Stimulated activated CD4-positive, alpha-beta T cell treated with anti-CD3 and anti-CD28 coated beads, Interleukin-15, amount 100 ng/mL, for 48 hours (primary cell): ENCODE results near the gene SULT1A3.
"Not testable (repeated sequence)": the region's sequence is repeated elsewhere in the genome, so short reads cannot be mapped to it uniquely, and the experiment has no call there.

Experiments used
- DNase-seq, 2 donors: peaks; one replicate each; pipeline ENCODE4 v3.0.0-alpha.2; 2020; ENCODE audit warnings: low read depth in 2 of 2

SULT1A3 gene

DNA sequence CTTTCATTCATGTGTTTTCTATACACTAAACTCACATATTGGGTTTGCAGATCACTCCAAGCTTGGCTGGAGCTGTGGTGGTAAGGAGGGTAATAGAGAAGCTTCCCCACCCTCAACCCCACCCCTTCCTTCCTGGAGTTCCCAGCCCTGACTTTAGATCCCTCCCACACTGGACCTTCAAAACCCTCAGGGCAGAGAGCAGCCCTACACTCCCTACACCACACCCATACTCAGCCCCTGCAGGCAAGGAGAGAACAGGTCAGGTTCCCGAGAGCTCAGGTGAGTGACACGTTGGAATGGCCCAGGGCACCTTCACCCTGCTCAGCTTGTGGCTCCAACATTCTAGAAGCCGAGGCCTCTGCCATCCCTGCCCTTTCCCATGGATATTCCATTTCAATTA, at the start of gene SULT1A3:
Gene SULT1A3 (plus strand): TSS at position 207 of the 400 bp plus-strand sequence. CDS start 1,474 bp downstream, outside the sequence.
- not testable (repeated sequence) for DNase-seq

DNA sequence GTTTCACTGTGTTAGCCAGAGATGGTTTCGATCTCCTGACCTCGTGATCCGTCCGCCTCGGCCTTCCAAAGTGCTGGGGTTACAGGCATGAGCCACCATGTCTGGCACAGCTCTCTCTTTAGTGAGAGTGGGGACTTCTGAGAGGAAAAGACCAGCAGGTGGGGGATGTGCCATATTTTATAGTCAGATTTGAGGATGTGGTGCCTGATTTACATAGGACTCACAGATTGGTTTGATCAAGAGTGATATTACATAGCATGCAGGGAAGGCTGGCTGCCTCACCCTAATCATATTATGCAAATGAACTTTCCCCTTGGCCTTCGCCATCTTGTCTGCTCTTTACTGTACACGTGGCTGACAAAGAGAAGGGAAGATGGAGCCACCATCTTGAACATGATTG, 48.0 kb upstream of the SULT1A3 start:
- DNase-seq, result no peak

DNA sequence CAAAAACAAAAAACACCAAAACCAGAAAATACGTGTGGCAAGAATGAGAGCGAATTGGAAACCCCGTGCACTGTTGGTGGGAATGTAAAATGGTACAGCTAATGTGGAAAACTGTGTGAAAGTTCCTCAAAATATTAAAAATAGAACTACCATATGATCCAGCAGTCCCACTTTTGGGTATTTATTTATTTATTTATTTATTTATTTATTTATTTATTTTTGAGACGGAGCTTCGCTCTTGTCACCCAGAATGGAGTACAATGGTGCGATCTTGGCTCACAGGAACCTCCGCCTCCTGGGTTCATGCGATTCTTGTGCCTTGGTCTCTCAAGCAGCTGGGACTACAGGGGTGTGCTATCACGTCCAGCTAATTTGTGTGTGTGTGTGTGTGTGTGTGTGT, 46.5 kb upstream of the SULT1A3 start:
- no peak for DNase-seq

DNA sequence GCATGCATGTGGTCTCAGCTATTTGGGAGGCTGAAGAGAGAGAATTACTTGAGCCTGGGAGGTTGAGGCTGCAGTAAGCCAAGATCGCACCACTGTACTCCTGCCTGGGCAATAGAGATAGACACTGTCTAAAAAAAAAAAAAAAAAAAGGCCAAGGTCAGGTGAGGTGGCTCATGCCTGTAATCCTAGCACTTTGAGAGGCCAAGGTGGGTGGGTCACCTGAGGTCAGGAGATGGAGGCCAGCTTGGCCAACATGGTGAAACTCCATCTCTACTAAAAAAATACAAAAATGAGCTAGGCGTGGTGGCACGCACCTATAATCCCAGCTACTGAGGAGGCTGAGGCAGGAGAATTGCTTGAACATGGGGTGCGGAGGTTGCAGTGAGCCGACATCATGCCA, 43.9 kb upstream of the SULT1A3 start:
- no peak for DNase-seq

DNA sequence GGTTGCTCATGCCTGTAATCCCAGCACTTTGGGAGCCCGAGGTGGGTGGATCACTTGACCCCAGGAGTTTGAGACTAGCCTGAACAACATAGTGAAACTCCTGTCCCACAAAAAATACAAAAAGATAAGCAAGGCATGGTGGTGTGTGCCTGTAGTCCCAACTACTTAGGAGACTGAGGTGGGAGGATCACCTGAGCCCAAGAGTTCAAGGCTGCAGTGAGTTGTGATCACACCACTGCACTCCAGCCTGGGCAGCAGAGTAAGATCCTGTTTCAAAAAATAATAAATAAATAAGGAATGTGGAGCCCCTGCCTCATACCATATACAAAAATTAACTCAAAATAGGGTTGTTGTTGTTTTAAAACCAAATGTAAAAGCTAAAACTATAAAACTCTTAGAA, 41.8 kb upstream of the SULT1A3 start:
- no peak for DNase-seq

DNA sequence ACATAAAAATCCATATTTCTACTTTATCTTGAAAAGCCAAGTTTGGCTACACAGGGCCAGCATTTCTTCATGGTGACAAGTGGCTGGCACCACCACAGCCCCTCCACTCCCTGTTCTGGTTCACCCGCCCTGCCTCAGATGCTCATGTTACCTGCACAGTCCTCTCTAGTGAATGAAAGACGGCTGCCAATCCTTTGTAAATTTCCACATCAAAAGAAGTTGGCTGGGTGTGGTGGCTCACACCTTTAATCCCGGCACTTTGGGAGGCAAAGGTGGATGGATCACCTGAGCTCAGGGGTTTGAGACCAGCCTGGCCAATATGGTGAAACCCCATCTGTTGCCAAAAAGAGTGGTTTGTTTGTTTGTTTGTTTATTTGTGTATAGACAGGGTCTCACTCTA, 35.5 kb upstream of the SULT1A3 start:
- no peak for DNase-seq

DNA sequence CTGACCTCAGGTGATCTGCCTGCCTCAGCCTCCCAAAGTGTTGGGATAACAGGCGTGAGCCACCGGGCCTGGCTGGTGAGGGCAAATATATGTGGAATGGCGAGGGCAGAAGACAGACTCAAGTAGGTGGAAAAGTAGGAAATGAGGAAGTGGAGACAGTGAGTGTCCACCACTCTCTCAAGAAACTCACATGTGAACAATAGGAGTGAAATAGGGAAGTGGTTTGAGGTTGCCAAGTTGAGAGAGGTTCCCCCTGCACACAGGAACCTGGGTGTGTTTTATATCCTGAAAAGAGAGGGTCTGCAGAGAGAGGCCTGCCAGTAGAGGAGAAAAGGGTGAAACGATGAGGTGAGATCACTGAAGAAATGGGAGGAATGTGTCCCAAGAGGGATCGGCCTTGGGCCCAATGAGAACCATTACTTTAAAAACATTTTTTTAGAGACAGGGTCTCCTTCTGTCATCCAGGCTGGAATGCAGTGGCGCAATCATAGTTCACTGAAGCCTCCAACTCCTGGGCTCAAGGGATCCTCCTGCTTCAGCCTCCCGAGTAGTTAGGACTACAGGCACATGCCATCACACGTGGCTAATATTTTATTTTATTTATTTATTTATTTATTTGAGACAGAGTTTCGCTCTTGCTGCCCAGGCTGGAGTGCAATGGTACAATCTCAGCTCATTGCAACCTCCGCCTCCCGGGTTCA, 32.7 kb upstream of the SULT1A3 start:
- DNase-seq, result no peak

DNA sequence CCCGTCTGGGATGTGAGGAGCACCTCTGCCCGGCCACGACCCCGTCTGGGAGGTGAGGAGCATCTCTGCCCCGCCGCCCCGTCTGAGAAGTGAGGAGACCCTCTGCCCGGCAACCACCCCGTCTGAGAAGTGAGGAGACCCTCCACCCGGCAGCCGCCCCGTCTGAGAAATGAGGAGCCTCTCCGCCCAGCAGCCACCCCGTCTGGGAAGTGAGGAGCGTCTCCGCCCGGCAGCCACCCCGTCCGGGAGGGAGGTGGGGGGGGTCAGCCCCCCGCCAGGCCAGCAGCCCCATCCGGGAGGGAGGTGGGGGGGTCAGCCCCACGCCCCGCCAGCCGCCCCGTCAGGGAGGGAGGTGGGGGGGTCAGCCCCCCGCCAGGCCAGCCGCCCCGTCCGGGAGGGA, 30.3 kb upstream of the SULT1A3 start:
- not testable (repeated sequence) for DNase-seq

DNA sequence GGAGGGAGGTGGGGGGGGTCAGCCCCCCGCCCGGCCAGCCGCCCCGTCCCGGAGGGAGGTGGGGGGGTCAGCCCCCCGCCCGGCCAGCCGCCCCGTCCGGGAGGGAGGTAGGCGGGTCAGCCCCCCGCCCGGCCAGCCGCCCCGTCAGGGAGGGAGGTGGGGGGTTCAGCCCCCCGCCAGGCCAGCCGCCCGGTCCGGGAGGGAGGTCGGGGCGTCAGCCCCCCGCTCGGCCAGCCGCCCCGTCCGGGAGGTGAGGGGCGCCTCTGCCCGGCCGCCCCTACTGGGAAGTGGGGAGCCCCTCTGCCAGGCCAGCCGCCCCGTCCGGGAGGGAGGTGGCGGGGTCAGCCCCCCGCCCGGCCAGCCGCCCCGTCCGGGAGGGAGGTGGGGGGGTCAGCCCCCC, 29.6 kb upstream of the SULT1A3 start:
- not testable (repeated sequence) for DNase-seq

DNA sequence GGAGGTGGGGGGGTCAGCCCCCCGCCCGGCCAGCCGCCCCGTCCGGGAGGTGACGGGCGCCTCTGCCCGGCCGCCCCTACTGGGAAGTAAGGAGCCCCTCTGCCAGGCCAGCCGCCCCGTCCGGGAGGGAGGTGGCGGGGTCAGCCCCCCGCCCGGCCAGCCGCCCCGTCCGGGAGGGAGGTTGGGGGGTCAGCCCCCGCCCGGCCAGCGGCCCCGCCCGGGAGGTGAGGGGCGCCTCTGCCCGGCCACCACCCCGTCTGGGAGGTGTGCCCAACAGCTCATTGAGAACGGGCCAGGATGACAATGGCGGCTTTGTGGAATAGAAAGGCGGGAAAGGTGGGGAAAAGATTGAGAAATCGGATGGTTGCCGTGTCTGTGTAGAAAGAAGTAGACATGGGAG, 28.9 kb upstream of the SULT1A3 start:
- DNase-seq, result not testable (repeated sequence)

DNA sequence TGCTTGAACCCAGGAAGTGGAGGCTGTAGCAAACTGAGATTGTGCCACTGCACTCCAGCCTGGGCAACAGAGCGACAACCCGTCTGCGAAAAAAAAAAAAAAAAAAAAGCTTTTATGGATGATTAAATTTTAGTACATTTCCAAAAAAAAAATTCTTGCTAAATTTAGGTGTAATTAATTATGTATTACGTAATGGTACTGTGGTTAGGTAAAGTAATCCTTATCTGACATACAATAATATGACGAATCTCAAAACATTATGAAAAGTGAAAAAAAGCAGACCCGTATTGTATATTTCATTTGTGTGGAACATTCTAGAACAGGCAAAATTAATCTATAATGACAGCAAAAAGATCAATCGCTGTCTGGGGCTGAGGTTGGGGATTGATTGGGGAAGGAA, 26.0 kb upstream of the SULT1A3 start:
- no peak for DNase-seq

DNA sequence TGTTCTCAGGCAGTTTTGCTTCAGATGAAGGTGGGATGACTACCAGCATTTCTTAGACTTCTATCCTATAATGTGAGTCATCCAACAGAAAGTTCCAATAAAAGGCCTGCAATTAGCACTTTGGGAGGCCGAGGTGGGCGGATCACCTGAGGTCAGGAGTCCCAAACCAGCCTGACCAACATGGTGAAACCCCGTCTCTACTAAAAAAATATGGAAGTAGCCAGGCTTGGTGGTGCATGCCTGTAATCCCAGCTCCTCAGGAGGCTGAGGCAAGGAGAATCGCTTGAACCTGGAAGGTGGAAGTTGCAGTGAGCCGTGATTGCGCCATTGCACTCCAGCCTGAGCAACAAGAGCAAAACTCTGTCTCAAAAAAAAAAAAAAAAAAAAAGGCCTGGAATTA, 22.2 kb upstream of the SULT1A3 start:
- DNase-seq, result not testable (repeated sequence)

DNA sequence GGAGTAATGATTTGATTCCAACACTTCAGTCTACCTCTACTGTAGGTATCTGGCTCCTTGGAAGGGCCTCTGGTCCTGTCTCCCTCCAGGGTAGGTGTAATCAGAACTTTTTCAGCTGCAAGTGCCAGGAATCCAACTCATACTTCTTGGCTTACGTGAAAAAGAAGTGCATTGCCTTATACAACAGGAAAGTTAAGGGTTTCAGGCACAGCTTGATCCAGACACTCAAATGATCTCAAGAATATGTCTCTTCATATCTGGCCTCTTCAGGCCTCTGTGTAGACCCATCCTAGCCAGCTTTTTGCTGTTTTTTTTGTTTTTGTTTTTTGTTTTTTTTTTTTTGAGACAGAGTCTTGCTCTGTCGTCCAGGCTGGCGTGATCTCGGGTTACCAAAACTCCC, 19.9 kb upstream of the SULT1A3 start:
- DNase-seq, result no peak

DNA sequence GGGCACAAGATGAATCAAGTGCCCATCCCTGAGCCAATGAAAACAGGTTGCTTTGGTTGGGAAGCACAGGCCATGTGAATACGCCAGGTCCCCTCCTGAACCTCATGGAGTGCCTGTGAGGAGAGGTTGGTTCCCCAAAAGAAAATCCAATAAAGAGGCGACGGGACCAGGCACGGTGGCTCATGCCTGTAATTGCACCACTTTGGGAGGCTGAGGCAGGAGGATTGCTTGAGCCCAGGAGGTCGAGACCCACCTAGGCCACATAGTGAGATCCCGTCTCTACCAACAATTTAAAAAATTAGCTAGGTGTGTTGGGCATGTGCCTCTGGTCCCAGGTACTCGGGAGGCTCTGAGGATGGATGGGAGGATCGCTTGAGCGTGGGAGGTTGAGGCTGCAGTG, 19.1 kb upstream of the SULT1A3 start:
- no peak for DNase-seq

DNA sequence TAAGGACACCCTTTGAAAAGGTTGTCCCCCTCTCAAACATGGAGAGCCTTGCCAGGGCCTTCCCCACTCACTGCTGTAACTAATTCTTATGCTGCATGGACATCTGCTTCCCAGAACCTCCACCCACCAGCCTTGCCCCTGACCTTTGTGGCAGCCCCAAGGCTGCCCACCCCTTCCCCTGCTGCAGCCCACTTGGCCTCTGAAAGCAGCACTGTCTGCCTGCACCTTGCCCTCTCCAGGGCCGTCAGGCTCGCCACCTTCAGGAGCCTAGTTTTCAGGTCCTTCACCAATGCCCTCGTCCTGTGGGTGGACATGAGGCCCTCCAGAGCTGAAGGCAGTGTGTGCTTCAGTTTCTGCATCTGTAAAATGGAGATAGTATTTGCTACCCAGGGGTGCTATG, 18.3 kb upstream of the SULT1A3 start:
- no peak for DNase-seq

DNA sequence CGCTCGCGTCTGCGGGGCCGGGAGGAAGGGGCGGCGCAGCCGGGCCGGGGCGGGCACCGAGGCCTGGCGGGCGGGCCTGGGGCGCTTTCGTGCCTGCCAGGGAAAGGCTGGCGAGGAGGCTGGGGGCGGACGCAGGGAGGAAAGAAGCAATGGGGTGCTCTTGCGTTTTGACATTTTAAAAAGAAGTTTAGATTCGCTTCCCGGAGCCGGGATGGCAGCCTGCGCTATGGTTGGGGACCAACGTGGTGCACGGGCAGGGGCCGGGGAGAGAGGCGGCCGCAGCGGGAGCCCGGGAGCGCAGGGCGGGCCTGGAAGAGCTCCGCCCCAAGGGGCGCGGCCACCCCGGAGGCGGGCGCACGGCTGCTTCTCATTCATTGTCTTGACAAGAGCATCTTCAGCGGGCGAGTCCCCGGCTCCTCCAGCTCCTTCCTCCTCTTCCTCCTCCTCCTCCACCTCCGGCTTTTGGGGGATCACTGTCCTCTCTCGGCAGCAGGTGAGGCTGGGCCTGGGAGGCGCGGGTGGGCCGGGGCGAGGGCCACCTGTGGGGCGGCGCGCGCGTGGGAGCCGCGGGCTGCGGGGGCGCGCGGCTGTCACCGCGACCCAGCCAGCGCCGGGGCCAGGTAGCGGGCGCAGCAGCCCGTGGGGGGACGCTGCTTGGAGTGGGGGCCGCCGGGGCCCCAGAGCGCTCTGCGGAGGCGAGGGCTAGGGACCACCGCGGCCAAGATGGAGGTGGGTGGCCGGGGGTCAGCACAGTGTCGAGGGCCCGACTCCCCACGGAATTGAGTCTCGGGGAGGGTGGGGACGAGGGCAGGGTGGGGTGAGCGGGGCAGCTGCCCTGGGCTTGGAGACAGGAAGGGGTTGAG, 15.6 kb upstream of the SULT1A3 start, which contains the start of gene CORO1A:
Gene CORO1A (plus strand): TSS at position 370 of the 863 bp plus-strand sequence. CDS start 1,608 bp downstream, outside the sequence.
- peak; percentile 79 to 82 for DNase-seq

DNA sequence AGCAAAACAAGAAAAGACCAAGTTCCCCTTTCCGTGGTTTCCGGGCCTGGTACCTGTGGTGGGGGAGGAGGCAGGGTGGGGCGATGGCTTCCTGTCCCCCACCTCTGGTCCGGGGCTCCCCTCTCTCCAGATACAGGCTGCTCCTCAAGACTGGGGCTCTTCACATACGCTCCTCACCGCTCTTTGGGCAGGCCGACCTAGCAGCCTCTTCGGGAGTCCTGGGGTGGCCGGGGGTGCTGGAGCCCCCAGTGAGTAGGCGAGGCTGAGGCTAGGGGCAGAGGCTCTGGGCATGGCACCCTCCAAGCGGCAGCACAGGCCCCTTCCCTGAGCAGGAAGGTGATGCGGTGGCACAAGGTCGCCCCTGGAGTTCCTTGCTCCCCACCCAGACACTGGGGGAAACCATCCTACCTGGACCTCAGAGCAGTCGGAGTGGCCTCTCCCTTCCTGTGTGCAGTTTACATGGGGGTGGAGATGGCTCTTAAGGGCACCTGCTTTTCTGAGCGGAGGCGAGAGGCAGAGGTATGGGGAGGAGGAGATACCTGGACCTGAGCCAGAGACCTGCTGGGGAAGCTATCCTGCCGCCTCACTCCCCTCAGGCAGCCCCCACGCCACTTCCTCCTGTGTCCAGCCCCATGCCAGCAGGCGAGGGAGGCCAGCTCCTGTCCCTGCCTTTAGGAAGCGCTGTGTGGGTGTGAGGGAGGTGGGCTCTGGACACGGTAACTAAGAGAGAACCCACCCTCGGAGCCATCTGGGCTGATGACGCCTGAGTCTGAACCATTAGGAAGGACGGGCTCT, 14.8 kb upstream of the SULT1A3 start:
- peak; percentile 51 to 58 for DNase-seq

DNA sequence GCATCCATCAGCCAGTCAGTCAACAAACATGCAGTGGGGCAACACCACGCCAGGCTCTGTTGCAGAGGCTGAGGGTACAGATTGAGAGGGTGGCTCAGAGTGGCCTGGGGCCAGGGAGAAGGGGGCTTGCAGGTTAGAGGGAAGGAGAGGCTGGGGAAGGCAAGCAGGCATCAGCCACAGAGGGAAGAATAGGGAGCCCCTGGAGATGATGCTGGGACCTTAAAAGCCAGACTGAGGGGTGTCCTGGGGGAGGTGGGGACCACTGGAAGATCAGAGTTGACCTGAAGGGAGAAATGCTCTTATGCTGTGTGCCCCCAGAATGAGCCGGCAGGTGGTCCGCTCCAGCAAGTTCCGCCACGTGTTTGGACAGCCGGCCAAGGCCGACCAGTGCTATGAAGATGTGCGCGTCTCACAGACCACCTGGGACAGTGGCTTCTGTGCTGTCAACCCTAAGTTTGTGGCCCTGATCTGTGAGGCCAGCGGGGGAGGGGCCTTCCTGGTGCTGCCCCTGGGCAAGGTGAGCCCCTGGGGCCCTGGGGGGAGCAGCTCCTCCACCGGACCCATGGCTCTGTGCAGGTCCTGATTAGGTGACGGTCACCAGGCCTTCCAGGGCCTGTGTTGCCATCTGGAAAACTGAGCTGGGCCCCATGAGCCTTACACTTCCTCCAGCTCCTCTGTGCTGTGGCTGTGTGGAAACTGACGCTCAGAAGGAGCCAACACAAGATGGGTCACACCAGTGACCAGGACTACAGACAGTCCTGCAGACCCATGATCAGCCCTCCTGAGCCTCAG, 14.0 kb upstream of the SULT1A3 start:
- DNase-seq, result peak in 1 of 2 donors; percentile 14

DNA sequence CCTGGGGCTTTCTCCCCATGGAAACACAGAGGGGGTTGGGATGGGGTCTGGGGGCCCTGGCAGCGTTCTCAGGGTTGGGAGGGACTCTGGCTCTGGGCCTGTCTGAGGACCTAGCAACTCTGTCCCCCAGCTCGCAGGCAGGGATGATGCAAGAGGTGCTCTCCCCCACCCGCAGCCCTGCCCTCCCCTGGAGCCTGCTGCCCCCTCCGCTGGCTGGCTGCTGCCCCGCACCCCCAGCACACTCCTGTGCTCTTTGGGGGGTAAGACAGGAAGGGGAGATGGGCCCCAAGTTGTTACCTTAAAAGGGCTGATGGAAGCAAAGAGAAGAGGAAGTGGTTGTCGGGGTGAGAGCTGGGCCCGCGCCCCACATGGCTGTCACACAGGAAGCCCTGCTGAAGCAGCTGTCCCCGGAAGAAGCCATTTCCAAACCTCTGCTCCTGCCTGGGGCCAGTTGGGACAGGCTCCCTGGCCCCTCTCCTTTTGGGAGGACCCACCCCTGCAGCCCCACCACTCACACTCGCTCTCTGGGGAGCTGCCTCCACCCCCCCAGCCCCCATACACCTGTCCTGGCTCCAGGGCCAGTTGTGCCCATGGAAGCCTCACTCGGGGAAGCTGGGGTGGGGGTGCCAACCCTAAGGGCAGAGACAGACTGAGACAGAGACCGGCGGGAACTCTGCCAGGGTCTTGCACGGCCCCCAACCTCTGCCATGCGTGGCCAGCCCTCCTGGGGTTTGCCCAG, 13.2 kb upstream of the SULT1A3 start:
- DNase-seq, result peak; percentile 71 to 72

DNA sequence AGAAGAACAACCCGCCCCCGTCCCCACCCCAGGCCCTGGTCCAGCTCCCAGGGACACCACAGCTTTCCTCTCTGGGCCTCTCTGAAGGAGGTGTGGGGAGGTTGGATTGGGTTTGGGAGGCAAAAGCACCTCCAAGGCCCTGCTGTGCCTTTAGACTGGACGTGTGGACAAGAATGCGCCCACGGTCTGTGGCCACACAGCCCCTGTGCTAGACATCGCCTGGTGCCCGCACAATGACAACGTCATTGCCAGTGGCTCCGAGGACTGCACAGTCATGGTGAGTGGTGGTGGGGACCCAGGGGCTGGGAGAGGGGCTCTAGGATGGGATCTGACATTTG, 12.6 kb upstream of the SULT1A3 start:
- DNase-seq, result peak in 1 of 2 donors; percentile 13
